Measurements from ENCODE around the gene NR3C1. TPM values are rescaled to one million over a fixed set of nuclear protein-coding genes. Genes with fewer than 3 reads are reported as not detected.

The NR3C1 gene
- total and polyA plus RNA-seq, 8 donors: 6.5 to 42.2 (median 27.1) TPM

GRCh38 chr5:143373076-143373475, 30.4 kb downstream of the NR3C1 start:
- TF ChIP-seq CTCF (IDR thresholded peaks at IDR 0.05): no peak
- H3K27ac ChIP-seq: no peak overlapping the region
- H3K36me3 ChIP-seq: no peaks in the 10 kb centered on the region
- FAIRE-seq (no peak), DNase-seq (no peak), ATAC-seq (no peak)
- intact Hi-C loops (cut with DNase I): no loop called here
- peaks cover 0 to 9% (median 5%) of the 10 kb centered on the region in 3 donors for H3K4me1 ChIP-seq
- H3K9me3 ChIP-seq: no peaks in the 10 kb centered on the region
- H3K27me3 ChIP-seq: no peaks in the 10 kb centered on the region
- no peak overlapping the region for H3K4me3 ChIP-seq
- WGBS, 2 donors: 72 to 81% methylated on average over 3 of the region's 3 CpGs

- H3K9me3 ChIP-seq: no peaks in the 10 kb centered on the region
- FAIRE-seq (no peak), DNase-seq (no peak), ATAC-seq (peak in 3 of 4 donors; percentile 51 to 73 (median 59))
- 50 to 55% methylated on average over 4 of the region's 4 CpGs for WGBS, 2 donors
- intact Hi-C loops (cut with DNase I): no loop called here
- no peak overlapping the region for H3K27ac ChIP-seq
- no peaks in the 10 kb centered on the region for H3K36me3 ChIP-seq
- no peaks in the 10 kb centered on the region for H3K27me3 ChIP-seq
- H3K4me3 ChIP-seq: no peak overlapping the region
- H3K4me1 ChIP-seq: peaks cover 0 to 9% (median 5%) of the 10 kb centered on the region in 3 donors
- no peak for TF ChIP-seq CTCF (IDR thresholded peaks at IDR 0.05)
Measured at GRCh38 chr5:143372187-143372829, 31.2 kb downstream of the NR3C1 start.

- ATAC-seq: no peak
- H3K27ac ChIP-seq: no peak overlapping the region
- no peaks in the 10 kb centered on the region for H3K27me3 ChIP-seq
- no peaks in the 10 kb centered on the region for H3K9me3 ChIP-seq
- no peak for DNase-seq
- no peak for TF ChIP-seq CTCF (IDR thresholded peaks at IDR 0.05)
- H3K4me1 ChIP-seq: peaks cover 0 to 9% (median 5%) of the 10 kb centered on the region in 3 donors
- H3K36me3 ChIP-seq: no peaks in the 10 kb centered on the region
- H3K4me3 ChIP-seq: no peak overlapping the region
- 95 to 96% methylated on average over 3 of the region's 3 CpGs for WGBS, 2 donors
- intact Hi-C loops (cut with DNase I): no loop called here
- no peak for FAIRE-seq
Measured at GRCh38 chr5:143370440-143370839, 33.0 kb downstream of the NR3C1 start.

- DNase-seq: no peak
- intact Hi-C loops (cut with DNase I): no loop called here
- FAIRE-seq: no peak
- 90 to 94% methylated on average over 2 of the region's 2 CpGs for WGBS, 2 donors
- H3K9me3 ChIP-seq: no peaks in the 10 kb centered on the region
- ATAC-seq: no peak
- H3K27me3 ChIP-seq: no peaks in the 10 kb centered on the region
- no peak for TF ChIP-seq CTCF (IDR thresholded peaks at IDR 0.05)
- H3K4me3 ChIP-seq: no peak overlapping the region
- H3K36me3 ChIP-seq: no peaks in the 10 kb centered on the region
- H3K27ac ChIP-seq: no peak overlapping the region
- H3K4me1 ChIP-seq: peaks cover 0 to 13% (median 0%) of the 10 kb centered on the region in 3 donors
Measured at GRCh38 chr5:143364061-143364460, 39.4 kb downstream of the NR3C1 start.

GRCh38 chr5:143362664-143363227, 40.7 kb downstream of the NR3C1 start:
- TF ChIP-seq CTCF (IDR thresholded peaks at IDR 0.05): no peak
- Histone ChIP-seq H3K27me3 (no peaks in the 10 kb centered on the region), H3K27ac (no peak overlapping the region), H3K4me1 (peaks cover 0 to 18% (median 5%) of the 10 kb centered on the region in 3 donors), H3K36me3 (no peaks in the 10 kb centered on the region), H3K9me3 (no peaks in the 10 kb centered on the region), H3K4me3 (no peak overlapping the region)
- WGBS, 2 donors: 95 to 97% methylated on average over 1 of the region's 1 CpG
- FAIRE-seq (no peak), DNase-seq (no peak), ATAC-seq (no peak)
- intact Hi-C loops (cut with DNase I): no loop called here
